Umbilical cord (tissue), 2 donors: ENCODE measurements around the gene HEPACAM2. TPM values are rescaled to one million over a fixed set of nuclear protein-coding genes. Genes with fewer than 3 reads are reported as not detected.
A peak's percentile ranks its signal among the peaks of the same experiment; 100 is the strongest.

Experiments
- DNase-seq: peaks from one replicate; pipeline ENCODE4 v3.0.0-alpha.2; 2015; ENCODE audit warnings: low spot score
- total RNA-seq: library from RNA; depleted of rRNA; stranded (reverse); fragments of >200 nt; gene quantifications from one replicate; pipeline ENCODE4 v1.2.3, GENCODE V29; 2014; ENCODE audit warnings: low replicate concordance; ENCODE audit not compliant: insufficient read depth

HEPACAM2 gene
- total RNA-seq, 1 donor from 2014 or later, result 4.3 TPM

DNA sequence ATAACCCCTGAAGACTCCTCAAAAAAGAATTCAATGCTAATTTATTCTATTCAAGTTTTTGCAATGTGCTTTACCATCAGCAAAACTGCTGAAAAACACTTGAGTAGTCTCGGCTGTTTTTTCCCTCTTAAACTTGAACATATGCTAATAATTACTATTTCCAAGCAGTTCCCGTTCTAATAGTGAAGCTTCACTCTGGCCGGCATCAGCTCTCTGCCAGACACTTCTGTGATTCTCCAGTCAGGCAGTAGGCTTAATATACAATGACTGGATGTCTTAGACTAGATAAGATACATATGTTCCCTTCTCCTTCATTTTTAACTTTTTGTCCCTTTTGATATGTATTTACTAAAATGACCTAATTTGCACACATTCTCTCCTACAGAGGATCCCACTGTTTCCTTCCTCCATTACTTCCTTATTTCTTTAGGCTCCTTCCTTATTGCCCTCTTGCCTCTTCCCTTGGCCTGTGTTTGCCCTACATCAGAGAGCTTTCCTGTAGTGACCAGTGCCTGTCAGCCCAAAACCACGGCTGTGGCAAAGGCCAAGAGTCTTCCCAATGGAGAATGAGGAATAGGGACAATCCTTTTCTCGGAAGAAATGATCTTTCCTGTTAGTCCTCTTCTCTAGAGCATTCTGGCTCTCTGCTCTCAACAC lies 23.5 kb downstream of the HEPACAM2 start:
- DNase-seq, result no peak

DNA sequence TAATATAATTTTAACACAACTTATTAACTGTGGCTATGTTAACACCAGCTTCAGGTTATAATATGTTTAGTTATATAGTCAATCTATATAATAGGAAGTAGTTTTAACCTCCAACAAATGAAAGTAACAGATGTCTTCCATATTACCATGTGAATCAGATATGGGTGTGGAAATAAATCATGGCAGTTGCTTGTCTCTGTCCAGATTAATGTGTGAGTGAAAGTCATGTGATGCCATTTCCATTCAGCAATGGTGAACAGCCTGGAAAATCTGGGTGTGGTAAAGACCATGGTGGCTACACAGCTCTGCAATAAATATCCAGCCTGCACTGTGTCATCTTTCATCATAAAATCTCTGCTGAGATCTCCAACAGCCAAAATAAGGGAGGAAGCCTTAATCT lies 27.8 kb downstream of the HEPACAM2 start:
- DNase-seq, result peak; percentile 3

DNA sequence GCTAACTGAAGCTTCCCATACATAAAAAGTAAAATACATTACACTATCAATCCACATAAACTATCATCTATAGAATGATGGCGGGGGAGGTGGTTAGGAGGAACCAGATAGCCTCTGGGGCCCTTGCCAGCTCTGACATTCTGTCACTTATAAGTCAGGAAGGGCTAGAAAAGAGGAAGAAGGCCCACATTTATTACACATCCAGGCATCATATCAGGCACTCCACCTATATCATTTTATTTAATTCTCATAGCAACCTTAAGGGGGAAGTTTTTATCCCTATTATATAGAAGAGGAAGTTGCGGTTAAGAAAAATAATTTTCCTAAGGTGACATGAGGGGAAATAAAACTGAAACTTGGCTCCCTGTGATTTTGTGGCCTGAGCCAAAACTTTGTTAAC lies 29.9 kb downstream of the HEPACAM2 start:
- no peak for DNase-seq

DNA sequence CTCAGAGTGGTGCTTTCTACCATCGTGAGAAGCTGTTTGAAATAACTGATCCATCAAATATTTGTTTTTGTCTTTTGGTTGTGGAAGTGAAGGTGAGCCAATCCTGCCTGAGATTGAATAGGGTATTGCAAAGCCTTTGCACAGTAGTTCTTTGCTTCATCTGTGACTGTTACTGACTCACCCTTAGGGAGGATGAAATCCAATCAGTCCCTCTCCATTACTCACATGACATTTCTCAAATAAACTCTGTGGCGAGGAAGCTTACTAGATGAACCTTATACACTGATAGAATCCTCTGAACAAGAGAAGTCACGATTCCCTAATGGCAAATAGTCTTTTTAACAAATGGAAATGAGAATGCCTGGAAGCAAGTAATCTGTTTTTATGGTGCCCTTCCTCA lies 31.9 kb downstream of the HEPACAM2 start:
- no peak for DNase-seq

DNA sequence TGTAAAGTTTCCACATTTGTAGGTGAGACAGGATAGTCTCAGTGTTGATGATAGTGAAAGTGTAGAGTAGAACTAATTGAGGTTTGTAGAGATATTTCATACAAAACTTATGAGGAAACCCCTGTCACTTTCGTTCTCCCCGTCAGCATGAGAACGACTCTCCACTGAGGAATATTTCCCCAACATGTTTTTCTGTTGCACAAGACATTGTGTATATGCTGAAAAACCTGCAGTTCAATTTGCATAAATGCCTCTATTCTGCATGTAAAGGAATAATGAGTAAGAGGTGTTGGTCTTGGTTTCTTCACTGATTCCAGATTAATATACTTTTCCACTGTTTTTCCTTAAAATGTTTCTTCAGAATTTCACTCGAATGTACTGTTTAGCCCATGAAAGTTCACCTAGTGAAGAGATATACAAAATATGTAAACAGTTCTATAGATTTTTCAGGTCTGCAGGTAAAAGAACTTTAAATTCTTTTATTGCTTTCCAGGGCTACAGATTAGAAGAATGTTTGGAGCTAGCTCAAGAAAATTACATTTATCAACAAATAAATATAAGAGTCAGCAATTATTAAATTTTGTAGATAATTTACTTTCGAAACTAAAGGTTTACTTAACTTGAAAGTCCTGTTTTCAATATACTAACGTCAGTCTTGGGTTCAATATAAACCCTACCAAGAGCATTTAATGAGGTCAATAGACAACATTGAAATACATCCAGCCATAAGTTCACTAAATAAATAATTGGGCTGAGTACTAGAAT lies 37.2 kb downstream of the HEPACAM2 start:
- no peak for DNase-seq

DNA sequence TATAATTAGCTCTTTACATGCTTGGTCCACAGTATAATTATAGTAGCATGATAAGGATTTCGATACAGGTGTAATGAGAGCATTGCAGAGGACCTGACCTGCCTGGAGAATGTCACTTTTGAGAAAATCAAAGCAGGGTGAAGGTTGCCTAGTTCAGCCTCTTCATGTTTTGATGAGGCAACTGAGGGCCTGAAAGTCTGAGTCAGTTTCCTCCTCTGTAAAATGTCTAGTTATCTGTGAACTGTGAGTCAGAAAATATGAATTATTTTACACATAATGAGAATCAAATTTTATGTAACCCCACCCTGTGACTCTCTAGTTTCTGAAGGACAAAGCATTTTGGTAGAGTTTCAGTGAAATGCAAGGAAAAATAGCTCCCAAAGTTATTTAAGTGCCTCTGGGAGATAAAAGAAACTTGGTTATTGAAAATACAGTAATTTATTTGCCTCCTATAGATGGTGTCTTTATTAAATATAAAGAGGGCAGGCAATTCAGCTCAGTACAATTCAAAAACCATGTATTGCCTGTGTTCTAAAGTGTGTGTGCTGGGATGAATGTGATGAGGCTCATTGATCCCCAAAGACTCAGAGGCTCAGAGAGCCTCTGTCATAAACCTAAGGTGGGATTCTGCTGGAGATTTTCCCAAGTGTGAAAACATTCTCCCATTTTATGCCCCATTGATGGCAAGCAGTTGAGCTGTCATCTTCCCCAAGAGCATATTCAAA lies 40.8 kb downstream of the HEPACAM2 start:
- no peak for DNase-seq

DNA sequence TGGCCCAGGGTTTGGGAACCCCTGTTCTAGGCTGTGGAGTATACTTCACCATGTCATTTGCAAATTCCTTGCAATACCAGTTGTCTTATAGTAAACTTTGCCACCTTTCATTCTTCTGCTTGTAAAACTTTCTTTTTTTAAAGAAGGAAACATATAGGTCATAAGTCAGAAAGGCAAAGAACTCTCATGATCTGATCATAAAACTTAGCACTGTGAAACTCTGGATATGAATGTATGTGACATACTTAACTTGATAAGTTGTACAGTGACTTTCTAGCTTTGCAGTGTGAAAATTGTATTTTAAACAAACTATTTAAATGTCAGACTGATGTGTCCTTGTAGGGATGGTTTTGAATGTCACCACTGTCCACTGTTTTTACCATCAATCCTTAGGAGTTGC lies 47.1 kb downstream of the HEPACAM2 start:
- no peak for DNase-seq

DNA sequence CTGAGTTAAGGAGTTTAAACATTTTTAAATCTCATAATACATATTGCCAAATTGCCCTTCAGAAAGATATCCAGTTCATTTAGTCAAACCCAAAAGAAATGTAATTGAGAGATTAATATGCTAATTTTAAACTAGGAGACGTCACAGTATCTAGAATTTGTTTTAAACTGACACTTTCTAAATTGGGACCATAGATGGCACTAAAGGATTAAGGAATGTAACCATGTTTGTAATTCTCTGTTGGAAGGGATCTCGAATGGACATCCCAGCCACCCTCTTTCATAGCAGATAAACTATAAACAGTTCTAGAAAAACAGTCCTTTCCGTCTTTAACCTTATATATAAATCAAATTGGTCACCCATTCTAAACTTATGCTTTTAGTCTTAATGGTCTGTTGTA lies 48.1 kb downstream of the HEPACAM2 start:
- no peak for DNase-seq

DNA sequence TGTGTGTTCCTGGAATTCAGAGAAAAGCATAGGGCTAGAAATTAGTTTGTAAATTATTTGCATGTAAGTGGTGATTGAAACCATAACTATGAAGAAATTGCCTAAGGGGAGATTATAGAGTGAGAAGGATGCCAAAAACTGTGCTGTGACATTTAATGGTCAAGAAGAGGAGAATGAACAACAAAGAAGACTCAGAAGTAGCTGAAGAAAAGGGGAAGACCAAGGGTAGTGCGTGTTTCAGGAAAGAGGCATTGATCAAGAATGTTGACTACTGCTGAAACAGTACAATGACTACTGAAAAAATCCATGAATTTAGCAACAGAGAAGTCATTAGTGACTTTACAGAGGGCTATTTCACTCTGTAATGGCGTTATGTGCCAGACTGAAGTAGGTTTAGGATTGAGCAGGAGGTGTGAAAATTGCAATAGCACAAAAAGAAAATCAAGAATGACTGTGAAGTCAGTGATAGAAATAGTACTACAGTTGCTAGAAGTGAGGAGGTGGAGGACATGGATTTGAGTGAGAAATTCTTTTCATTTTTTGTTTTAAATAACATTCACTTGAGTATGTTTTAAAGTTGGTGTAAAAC lies 49.2 kb downstream of the HEPACAM2 start:
- DNase-seq, result no peak

DNA sequence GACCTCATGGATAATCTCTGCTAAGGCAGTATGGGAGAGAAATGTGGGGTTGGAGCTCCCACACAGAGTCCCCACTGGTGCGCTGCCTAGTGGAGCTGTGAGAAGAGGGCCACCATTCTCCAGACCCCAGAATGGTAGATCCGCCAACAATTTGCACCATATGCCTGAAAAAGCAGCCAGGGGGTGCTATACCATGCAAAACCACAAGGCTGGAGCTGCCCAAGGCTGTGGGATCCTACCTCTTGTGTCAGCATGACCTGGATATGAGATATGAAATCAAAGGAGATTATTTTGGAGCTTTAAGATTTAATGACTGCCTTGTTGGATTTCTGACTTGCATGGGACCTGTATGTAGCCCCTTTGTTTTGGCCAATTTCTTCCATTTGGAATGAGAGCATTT lies 51.0 kb downstream of the HEPACAM2 start:
- DNase-seq, result no peak

DNA sequence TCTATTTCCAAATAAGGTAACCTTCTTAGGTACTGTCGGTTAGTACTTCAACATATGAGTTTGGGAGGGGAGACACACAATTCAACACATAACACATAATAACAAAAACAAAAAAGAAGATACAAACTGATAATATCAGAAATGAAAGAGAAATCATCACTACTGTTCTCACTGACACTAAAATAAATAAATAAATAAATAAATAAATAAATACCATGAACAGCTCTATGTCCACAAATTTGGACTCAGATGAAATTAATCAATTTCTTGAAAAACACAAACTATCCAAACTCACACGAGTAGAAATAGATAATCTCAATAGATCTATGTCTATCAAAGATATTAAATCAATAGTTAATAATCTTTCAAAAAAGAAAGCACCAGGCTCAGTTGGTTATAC lies 53.6 kb downstream of the HEPACAM2 start:
- DNase-seq, result no peak

DNA sequence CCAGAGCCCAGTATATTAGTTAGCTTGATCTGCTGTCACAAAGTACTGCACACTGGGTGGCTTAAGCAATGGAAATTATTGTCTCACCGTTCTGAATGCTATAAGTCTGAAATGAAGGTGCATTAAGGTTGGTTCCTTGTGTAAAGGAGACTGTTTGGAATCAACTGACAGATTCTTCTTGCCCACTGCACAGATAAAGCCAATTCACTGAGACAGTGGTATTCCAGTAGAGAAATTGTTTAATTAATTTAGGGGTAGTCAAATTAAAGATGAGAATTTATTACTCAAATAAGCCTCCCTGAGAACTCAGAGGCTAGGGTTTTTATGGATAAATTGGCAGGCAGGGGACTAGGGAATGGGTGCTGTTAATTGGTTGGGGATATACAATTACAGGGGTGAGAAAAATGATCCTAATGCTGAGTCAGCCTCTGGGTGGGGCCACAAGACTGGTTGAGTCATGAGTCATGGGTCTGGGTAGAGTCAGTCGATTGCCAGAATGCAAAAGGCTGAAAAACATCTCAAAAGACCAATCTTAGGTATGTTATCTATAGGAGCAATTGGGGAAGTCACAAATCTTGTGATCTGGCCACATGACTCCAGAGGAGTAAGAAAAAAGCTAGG lies 54.6 kb downstream of the HEPACAM2 start:
- DNase-seq, result no peak

DNA sequence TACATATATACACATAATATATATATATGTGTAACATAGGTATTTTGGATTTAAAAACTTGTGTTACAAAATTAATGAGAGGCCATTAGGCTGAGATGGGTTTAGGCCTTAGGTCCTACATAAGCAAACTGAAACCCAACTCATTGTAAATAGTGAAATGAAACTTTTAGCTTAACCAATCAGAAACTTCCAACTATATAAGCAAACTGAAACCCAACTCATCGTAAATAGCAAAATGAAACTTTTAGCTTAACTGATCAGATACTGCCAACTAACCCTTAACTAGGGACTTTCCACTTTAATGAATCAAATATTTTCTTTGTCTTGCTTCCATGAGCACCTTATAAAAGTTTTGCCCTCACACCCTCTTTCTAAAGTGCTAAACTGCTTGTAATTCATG lies 60.8 kb downstream of the HEPACAM2 start:
- no peak for DNase-seq

DNA sequence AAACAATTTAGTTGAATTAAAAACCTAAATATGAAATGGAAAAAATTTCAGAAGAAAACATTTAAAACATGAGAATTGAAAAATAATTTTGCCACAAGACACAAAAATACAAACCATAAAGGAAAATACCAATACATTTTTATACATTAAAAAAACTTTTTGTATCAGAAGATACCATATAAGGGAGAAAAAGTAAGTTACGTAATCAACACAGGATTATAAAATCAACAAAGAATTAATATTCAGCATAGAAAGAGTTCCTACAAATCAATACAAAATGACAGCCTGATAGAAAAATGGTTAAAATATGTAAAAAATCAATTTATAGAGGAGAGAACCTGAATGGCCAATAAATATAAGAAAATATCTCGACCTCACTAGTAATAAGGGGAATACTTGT lies 61.5 kb downstream of the HEPACAM2 start:
- DNase-seq, result no peak

DNA sequence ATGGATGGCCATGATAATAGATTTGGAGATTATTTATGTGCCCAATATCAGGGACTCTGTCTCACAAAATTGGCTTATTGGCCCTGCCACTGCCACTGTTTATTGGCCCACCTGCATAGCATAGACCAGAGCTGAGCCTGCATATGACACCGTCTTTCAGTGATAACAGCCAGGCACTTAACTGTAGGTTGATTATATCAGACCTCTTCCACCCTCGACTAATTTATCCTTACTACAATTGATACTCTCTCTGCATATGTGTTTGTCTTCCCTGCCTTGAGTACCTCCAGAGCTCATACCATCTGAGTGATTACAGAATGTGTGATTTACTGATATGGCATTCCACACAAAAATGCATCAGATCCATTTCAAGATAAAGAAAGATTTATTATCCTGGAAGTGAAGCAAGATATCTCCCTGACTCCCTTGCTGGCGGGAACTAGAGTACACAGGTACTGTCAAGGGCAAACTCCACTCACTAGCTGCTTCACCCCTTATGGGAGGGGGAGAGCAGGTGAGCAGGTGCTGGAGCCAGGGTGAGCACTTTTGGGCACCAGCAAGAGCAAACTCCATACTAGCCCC lies 65.0 kb downstream of the HEPACAM2 start:
- no peak for DNase-seq

DNA sequence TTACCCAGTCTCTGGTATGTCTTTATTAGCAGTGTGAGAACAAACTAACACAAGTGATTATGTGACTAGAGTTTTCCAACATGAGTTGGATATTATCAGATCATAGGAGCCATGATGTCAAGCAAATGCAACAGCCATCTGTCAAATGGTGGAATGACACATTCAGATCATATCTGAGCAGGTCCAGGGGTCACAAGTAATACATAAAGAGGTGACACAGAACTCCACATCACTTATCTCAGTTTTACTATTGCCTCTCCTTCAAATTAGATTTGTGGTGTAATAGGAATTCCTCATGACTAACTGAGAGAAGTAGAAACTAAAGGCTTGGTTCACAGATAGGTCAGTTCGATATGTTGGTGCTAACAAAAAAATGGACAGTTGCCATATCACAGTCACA lies 65.9 kb downstream of the HEPACAM2 start:
- no peak for DNase-seq

DNA sequence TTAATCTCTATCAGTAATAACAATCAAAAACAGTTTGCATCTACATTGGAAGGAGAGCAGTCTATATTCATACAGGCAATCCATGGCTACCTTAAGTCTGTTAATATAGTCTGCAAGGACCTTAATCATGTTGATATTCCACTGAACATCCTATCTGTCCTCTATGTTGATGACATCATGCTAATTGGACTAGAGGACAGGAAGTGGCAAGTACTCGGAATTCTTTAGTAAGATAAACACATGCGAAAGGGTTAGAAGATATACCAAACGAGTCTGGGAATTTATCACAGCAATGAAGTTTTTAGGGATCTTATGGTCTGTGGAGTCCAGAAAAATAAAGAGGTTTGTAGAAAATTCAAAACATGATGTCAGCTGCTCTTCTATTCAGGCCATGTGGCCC lies 66.8 kb downstream of the HEPACAM2 start:
- peak; percentile 55 for DNase-seq

DNA sequence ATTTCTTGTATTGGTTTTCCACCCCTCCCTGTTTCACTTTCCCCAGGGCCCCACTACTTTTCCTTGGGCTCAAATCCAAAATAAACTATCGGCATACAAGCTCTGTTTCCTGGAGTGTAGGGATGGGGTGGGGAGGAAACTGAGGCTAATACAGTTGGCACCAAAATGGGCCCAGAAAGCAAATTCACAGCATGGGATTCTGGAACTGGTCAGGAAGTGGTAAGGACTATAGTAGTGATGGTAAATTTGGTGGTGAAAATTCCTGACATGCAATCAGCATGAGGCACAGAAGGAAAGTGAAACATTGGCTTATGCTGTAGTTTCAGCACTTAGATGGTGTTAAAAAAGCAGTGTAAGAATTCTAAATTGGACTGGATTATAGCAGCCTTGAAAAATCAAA lies 69.4 kb downstream of the HEPACAM2 start:
- no peak for DNase-seq

DNA sequence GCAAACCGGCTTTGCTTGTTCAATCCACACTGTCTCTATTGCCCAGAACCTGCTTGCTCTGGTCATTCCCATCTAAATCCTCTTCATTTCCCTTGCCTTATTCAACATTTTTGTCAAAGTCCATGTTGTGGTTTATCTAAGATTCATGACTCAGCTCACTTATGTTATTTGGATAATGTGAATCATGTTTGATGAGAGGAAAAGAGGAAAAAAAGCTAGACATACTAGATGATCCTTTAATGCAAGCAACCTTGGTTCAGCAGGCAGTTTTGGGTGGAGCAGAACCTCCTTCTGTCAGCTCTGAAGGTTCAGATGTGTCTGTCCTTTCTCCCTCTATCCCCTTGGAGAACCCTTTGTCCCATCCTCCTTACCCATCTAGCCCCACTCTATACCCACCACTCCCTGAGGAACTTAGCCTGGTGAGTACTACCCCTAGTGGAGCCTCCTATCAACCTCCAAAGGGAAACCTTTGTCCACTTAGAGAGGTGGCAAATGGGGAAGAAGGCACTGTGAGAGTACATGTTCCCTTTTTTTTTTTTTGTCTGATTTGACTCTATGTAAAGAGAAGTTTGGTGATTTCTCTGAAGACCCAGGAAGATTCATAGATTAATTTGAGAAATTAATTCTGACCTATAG lies 76.0 kb downstream of the HEPACAM2 start:
- peak; percentile 43 for DNase-seq

DNA sequence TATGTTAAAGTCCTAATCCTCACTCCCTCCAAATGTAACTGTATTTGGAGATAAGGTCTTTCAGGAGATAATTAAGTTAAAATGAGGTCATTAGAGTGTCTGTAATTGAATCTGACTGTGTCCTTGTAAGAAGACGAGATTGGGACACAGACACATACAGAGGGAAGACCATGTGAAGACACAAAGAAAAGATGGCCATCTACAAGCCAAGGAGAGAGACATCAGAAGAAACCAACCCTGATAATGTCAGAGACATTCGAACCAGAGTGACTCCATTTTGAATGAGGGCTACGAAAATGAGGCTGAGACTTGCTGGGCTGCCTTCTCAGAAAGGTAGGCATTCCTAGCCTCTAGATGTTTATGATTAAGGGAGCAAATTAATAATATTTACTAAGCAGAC lies 77.5 kb downstream of the HEPACAM2 start:
- DNase-seq, result no peak

DNA sequence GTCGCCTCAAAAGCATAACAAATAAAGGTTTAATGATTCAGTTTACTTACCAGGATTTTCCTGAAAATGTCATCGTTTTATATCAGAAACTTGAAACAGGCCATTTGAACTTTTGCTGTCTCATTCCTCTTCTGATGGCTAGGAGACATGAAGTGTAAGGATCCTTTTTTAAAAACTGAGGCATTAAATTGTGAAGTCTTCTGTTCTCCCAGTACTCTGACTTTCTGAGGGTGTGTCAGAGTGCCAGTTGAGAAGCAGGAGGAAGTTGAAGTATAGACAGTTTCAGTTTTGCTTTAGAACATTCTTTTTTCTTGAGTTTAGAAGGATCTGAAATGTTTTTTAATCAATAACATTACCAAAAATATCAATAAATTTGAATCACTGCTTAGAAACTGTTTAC lies 78.1 kb downstream of the HEPACAM2 start, which contains the start of gene SAMD9L:
Gene SAMD9L (minus strand): TSS at position 242 of the 400 bp plus-strand sequence. CDS start 12,414 bp downstream, outside the sequence.
- DNase-seq, result no peak
